ENCODE data around the gene DYNC2H1. TPM values are rescaled to one million over a fixed set of nuclear protein-coding genes. Genes with fewer than 3 reads are reported as not detected.

Gene DYNC2H1
- polyA plus RNA-seq, 1 experiment = 25.3 TPM

- H3K9me3 ChIP-seq (ENCODE audit: control insufficient read depth, insufficient read depth, low read length) = peaks cover 8% of the 10 kb centered on the region
- ChIA-PET CTCF (no interaction called here), POLR2A (no interaction called here)
- no peak overlapping the region for H3K4me3 ChIP-seq (ENCODE audit: low read depth, low read length)
- no peak for TF ChIP-seq CTCF (IDR thresholded peaks at IDR 0.05; ENCODE audit: low read depth, low read length)
- H3K27ac ChIP-seq (ENCODE audit: low read depth, low read length) = no peak overlapping the region
- no peaks in the 10 kb centered on the region for H3K27me3 ChIP-seq (ENCODE audit: control insufficient read depth, insufficient read depth, low read length)
- no peak for DNase-seq (ENCODE audit: low read depth, low spot score)
These were observed 269.7 kb downstream of the DYNC2H1 start for GRCh38 chr11:103378931-103379330.

- no peak for TF ChIP-seq CTCF (IDR thresholded peaks at IDR 0.05; ENCODE audit: low read depth, low read length)
- POLR2A ChIA-PET = no interaction called here
- CTCF ChIA-PET = no interaction called here
- no peaks in the 10 kb centered on the region for H3K27me3 ChIP-seq (ENCODE audit: control insufficient read depth, insufficient read depth, low read length)
- DNase-seq (ENCODE audit: low read depth, low spot score) = peak; percentile 23
- no peak overlapping the region for H3K27ac ChIP-seq (ENCODE audit: low read depth, low read length)
- no peak overlapping the region for H3K4me3 ChIP-seq (ENCODE audit: low read depth, low read length)
- peaks cover 4% of the 10 kb centered on the region for H3K9me3 ChIP-seq (ENCODE audit: control insufficient read depth, insufficient read depth, low read length)
These were observed 270.8 kb downstream of the DYNC2H1 start for GRCh38 chr11:103380031-103380430.

GRCh38 chr11:103384652-103385051 is 275.4 kb downstream of the DYNC2H1 start:
- no peak for DNase-seq (ENCODE audit: low read depth, low spot score)
- Histone ChIP-seq H3K9me3 (ENCODE audit: control insufficient read depth, insufficient read depth, low read length) (no peaks in the 10 kb centered on the region), H3K27ac (ENCODE audit: low read depth, low read length) (no peak overlapping the region), H3K27me3 (ENCODE audit: control insufficient read depth, insufficient read depth, low read length) (no peaks in the 10 kb centered on the region), H3K4me3 (ENCODE audit: low read depth, low read length) (no peak overlapping the region)
- ChIA-PET POLR2A (no interaction called here), CTCF (interaction anchor here (1.0 kb wide), 1 partner anchor 8 kb away, joined by 3 read pairs; no protein-coding TSS in a partner anchor)
- TF ChIP-seq CTCF (IDR thresholded peaks at IDR 0.05; ENCODE audit: low read depth, low read length) = no peak

GRCh38 chr11:103395612-103396011 is 286.4 kb downstream of the DYNC2H1 start:
- no peak for DNase-seq (ENCODE audit: low read depth, low spot score)
- CTCF ChIA-PET = no interaction called here
- TF ChIP-seq CTCF (IDR thresholded peaks at IDR 0.05; ENCODE audit: low read depth, low read length) = no peak
- Histone ChIP-seq H3K27me3 (ENCODE audit: control insufficient read depth, insufficient read depth, low read length) (no peaks in the 10 kb centered on the region), H3K4me3 (ENCODE audit: low read depth, low read length) (no peak overlapping the region), H3K9me3 (ENCODE audit: control insufficient read depth, insufficient read depth, low read length) (peaks cover 6% of the 10 kb centered on the region), H3K27ac (ENCODE audit: low read depth, low read length) (peak overlapping the region; percentile 25)
- POLR2A ChIA-PET = no interaction called here

- CTCF ChIA-PET = interaction anchor here (1.0 kb wide), 1 partner anchor 139 kb away, joined by 3 read pairs; no protein-coding TSS in a partner anchor
- Histone ChIP-seq H3K27me3 (ENCODE audit: control insufficient read depth, insufficient read depth, low read length) (no peaks in the 10 kb centered on the region), H3K27ac (ENCODE audit: low read depth, low read length) (no peak overlapping the region), H3K4me3 (ENCODE audit: low read depth, low read length) (no peak overlapping the region), H3K9me3 (ENCODE audit: control insufficient read depth, insufficient read depth, low read length) (peaks cover 6% of the 10 kb centered on the region)
- POLR2A ChIA-PET = no interaction called here
- no peak for TF ChIP-seq CTCF (IDR thresholded peaks at IDR 0.05; ENCODE audit: low read depth, low read length)
- DNase-seq (ENCODE audit: low read depth, low spot score) = peak; percentile 41
These were observed 287.0 kb downstream of the DYNC2H1 start for GRCh38 chr11:103396237-103396636.
